KG1 (cell line): ENCODE measurements around the gene HRAS.

Experiments
- DNase-seq: peaks from one replicate; lab custom pipeline; 2025; lab: John Stamatoyannopoulos, UW

HRAS gene

DNA sequence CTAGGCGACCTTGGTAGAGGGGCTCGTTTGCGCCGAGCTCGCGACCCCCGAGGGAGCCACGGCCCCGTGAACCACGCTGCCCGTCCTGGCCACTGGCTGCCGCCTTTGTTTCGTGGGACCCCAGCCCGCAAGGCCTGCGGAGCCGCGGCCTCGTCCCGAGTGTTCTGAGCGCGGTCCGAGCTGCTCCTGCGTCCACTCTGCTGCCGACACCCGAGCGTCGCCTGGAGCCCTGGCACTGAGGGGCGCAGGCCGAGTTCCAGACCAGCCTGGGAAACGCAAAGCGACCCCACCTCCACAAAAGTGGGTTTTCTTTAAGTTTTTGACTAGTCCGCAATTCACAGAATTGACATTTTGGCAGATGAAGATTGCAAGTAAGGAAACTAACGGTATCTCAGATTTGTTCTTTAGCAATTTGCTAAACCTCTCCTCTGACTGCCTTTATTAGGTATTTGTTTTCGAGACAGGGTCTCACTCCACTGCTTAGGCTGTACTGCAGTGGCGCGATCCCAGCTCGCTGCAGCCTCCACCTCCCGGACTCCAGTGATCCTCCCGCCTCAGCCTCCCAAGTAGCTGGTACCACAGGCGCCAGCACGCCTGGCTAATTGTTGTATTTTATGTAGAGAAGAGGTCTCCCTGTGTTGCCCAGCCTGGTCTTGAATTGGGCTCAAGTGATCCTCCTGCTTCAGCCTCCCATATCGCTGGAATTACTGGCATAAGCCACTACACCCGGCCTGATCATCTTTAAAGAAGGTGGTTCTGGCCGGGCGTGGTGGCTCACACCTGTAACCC lies 27.5 kb downstream of the HRAS start:
- DNase-seq, result no peak

DNA sequence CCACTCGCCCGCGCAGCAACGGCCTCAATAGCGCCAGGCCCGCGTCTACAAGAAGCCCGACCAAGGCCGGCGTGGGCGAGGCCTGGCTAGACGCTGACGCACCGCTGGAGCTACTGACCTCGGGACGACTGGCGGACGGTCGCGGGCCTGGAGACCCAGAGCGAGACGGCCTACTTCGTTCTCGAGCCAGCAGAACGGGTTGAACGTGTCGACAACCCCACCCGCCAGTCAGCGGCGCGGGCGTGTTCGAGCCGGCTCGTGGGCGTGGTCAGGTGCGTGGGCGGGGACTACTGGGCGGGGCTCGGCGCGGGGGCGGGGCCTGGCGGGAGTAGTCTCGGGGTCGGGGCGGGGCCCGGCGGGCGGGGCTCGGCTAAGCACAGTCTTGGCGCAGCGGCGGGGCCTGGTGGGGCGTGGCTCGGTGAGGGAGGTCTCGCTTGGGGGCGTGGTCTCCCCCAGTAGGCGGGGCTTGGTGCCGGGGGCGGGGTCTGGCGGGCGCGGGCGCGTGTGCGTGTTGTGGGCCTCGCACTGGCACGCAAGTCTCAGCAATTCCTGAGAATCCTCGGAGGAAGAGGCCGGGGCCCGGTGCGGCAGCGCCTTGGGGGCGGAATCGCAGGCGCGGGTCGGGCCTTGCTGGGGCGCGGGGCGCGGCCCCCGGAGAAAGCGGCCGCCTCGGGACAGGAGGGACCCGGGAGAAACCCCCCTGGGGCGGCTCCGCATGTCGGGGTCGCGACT lies 28.2 kb downstream of the HRAS start, which contains the start of gene RNH1:
TSS of gene RNH1 (minus strand) at position 248 of the 732 bp plus-strand sequence. CDS start 5,080 bp downstream, outside the sequence.
- DNase-seq, result peak; percentile 51

DNA sequence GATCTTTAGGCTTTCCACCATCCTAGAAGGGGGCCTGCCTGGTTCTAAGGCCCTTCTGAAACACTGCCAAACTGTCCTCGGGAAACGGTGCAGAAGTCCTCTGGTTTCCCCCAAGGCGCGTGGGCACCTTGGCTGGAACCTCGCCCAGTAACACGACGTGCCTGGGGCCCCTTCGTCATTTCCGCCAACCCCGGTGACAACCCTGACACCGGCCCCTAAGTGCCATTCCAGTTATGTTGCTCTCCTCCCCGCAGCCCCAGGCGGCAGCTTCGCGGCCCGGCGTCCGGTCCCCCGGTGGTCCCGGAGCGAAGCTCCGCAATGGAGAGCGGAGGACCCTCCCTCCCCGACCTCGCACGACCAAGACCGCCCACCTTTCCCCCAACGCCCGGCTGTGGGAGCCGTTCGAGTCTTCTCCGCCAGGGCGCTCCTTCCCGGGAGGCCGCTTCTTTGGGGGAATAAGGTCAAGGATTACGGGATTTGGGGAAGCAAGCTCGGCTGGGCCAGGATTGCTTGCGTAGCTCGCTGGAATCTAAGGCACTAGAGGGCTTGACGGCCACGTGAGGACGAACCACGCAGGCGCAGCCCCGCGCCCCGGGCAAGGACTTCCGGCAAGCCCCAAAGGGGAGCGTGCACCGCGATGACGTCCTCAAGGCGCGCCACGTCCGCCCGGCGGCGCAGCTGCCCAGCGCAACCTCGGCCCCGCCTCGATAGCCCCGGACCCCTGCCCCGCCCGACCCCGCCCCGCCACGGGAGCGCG lies 29.0 kb downstream of the HRAS start:
- peak; percentile 96 for DNase-seq

DNA sequence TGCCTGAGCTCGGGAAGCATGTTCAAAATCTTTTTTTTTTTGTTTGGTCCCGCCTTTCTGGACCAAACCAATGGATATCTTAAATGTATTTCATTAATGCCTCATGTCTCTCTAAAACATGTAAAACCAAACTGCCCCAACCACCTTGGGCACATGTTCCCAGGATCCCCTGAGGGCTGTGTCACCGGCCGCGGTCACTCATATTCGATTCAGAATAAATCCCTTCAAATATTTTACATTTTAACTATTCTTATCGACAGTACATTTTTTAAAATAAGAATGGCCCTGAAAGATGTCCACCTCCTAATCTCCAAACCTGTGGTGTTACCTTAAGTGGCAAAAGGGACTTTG lies 30.4 kb downstream of the HRAS start:
- no peak for DNase-seq

DNA sequence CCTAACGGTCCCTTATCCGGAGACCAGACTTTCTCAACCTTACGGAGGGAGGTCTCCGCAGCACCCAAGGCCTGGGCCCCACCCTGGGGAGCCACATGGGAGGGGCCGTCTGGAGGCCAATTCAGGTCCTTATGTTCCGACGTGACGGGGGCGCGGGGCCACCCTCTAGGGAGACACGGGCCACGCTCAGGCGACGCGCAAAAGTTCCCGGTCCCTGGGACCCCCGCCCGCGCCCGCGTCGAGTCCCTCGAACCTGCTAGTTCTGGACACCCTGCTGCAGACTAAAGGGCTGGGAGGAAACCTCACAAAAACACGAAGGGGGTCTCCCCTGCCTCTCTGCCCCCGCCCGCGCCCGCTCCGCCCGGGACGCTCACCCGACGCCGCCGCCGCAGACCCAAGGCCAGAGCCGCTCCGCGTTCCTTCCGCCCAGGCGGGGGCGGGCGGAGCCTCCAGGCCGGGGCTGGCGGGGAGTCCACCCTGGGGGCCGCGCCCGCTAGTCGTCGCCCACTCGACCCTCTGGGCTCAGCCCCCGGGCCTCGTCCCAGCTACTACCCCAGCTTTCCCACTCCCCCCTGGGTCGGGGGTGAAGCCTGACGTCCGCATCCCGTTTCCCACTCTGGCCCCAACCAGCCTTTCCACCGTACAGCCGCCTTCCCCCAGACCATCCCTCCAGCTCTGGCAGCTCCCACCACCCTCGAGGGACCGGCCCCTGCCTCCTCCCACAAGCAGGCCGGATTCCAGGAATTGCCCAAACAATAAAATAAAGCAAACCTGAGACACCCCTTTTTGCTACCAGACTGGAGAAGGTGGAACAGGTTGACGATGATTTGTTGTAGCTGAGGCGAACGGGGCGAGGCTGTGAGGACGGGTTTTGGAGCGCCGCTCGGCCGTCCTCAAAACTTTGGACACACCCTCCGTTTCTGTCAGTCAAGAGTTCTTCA lies 31.1 kb downstream of the HRAS start:
- DNase-seq, result no peak

DNA sequence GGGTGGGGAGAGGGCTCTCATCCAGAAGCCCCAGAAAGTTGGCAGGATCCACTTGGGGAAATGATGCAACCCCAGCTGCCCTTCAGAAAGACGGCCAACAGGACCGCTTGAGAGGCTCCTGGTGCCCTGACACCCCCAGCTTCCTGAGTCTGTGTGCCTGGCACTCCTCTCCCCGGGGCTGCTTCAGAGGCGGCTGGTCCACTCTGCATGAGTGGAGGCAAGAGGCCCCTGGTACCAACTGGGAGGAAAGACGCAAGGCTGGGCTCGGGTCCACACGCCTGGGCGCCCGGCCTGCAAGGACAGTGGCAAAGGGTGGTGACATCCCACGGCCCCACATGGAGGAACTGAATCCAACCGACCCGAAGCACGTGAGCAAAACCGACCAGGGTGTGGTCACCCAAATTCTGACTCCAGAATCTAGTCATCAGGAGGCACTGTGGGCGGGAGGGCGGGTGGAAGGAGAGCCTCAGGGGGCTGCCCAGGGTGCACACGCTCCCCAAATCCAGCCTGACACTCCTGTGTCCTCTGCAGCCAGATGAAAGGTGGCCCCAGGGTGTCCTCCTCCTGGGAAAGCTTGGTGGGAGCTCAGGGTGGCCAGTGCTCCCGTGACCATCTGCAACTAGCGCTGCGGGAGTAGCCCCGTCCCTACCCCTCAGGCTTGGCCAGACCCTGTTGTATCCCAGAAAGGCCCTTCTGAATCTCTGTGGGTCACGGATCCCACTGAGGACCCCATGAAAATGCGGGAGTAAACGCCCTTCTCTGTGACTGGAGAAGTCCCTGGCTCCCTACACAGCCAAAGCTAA lies 32.0 kb downstream of the HRAS start:
- DNase-seq, result no peak

DNA sequence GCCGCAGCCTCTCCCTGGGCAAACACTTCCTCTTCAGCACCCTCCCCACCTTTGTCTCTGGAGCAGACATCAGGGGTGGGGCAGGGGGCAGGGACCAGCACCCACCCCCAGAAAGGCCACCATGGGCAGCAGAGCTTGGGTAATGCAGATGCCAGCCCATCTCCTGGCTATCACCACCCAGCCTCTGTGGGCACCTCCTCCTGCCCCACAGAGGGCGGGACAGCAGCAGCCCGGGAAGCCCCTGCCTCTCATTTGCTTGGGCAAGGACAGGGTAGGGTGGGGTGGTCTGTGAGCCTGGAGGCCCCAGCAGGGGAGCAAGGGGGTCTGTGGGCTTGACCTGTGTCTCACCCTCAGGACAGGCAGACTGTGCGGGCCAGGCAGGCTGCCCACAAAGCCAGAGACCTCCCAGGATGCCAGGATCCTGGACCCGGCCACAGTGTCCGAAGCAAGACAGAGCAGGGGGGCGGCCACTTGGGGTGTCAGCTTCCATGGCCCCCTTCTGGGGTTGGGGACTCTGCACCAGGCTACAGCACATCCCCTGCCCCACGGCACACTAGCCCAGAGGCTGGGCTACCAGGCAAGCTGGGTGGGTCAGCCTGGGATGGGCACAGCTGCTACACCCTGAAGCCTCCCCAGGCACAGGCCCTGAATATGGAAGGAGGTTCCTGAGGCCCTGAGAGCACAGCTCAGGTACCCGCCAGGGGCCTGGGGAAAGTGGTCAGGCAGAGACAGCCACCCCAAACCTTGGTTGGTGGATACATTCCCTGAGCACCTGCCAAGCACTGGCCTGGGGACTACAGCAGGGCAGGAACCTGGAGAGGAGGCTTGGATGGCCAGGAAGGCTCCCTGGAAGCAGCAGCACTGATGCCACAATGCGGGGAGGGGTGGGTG lies 32.8 kb downstream of the HRAS start:
- DNase-seq, result no peak

DNA sequence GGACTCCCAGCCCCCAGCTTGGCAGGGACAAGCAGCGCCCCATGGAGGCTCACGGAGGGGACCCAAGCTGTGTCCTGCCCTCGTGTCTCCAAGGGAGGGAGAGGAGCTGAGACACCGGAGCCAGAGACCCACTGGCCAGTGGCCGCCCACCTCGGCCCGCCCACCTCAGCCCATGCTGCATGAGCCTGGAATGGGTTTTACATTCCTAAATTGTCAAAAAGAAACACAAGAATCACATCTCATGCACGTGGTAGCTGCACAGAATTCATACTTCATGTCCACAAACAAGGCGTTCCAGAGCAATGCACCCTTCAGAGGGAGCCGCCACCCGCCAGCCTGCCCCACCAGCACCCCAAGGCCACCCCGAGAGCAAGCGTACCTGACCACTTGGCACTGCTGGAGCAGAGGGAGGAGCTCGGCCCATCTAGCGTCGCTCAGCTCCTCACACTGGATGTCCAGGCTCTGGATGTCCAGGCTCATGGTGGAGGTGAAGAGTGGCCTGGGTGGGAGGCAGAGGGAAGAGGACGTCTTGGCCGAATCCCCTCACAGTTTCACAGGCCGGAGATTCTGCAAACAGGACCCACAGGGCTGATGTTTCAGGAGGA lies 33.6 kb downstream of the HRAS start:
- DNase-seq, result no peak

DNA sequence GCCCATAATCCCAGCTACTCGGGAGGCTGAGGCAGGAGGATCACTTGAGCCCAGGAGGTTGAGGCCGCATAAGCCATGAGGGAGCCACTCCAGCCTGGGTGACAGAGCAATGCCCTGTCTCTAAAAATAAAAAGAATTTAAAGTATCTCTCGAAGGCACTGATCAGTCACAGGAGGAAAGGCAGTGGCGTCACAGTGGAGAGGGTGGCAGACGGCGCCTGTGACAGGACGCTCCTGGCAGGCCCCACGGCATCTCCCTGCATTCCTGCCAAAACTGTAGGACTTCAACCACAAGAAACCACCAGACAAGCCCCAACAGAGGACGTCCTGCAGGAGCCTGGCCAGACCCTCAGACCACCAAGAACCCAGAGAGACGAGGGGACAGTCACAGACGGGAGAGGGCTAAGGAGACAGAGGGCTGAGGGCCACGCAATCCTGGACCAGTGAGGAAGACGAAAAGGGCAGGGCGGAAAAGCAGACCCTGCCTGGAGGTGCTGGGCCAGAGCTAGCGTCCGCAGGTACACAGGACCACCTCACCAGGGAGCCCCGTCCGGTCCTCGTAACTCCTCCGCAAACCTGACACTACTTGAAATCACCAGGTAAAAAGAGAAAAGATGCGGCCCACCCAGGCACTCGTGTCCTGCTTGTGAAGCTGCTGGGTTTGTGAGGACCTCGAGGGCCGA lies 34.2 kb downstream of the HRAS start:
- no peak for DNase-seq

DNA sequence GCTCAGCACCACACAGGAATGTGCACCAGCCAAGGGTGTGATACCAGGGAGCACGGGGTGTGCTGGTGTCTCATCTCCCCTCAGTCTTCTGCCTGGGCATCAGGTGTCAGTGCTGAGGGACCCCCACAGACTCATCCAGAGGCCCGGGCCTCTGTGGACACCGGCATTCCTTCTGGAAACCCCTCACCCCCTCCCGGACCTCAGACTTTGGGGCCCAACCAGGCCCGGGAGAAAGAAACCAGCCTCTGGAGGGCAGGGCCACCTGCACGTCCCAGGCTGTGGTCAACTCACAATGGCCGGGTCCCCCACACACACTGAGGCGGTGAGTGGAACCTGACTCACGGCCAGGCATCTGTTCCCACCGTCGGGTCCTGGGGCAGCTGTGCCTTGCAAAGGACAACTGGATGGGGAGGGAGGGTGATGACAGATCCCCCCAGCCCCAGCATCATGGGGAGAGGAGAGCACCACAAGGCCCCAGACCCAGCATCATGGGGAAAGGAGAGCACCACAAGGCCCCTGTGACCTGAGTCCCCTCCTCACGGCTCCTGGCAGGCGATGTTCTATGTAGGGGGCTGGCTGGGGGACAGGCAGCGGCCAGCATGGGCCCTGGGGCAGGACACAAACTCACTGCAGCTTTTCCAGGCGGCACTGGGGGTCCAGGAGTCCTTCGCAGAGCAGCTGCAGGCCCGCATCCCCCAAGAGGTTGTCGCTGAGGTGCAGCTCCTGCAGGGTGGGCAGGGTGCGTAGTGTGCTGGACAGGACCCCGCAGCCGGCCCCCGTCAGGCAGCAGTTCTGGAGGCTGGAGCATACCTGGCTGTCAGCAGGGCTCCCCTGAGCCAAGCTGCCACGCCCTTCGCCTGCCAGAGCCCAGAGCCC lies 35.9 kb downstream of the HRAS start:
- no peak for DNase-seq

DNA sequence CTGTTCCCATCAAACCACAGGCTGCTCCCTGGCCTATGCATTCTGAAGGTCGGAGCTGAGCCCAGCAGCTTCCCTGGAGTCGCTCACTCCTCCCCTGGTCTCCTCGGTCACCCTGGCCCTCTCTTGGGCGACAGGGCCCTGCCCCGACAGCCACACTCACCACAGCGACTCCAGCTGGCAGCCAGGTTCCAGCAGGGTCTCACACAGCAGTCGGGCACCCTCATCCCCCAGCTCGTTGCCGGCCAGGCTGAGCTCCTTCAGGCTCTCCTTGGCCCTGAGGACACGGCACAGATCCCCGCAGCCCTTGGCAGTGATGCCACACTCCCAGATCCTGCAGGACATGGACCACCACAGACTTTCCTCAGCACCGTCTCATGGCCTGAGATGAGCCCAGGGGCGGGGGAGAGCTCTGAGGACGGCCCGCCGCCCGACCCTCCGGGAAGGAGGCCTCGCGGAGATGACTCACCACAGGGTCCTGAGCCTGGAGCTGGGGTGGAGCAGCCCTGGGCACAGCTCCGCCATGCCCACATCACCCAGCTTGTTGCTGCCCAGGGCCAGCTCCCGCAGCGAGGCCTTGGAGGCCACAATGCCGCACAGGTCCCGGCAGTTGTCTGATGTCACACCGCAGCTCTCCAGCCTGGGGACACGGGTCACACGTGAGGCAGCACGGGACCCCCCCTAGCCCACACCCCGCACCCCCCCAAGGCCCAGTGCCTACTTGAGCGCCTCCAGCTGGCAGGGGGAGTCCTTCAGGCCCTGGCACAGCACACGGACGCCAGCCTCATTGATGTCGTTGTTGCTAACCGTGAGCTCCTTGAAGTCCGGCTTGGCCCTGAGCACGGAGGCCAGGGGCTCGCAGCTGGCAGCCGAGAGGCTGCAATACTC lies 36.8 kb downstream of the HRAS start:
- no peak for DNase-seq

DNA sequence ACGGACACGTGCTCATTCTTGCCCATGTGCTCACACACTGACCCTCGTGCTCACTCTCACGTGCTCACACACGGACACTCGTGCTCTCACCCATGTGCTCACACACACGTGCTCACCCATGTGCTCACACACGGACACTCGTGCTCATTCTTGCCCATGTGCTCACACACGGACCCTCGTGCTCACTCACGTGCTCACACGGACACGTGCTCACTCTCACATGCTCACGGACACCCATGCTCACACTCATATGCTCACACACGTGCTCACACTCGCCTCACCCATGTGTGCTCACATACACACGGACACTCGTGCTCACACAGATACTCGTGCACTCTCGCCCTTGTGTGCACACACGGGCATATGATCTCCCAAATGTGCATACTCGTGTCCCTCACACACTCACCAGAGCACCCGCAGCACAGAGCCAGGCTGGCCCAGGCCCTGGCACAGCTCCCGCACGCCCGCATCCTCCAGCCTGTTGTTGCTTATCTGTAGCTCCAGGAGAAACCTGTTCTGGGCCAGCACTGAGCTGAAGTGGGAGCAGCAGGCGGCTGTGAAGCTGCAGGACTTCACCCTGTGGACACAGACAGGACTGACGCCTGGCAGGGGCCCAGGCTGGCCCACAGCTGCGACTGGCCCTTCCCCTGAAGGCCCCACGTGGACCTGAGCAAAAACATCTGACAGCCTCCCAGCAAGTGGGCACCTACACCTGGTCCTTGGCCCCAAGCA lies 37.6 kb downstream of the HRAS start:
- DNase-seq, result no peak

DNA sequence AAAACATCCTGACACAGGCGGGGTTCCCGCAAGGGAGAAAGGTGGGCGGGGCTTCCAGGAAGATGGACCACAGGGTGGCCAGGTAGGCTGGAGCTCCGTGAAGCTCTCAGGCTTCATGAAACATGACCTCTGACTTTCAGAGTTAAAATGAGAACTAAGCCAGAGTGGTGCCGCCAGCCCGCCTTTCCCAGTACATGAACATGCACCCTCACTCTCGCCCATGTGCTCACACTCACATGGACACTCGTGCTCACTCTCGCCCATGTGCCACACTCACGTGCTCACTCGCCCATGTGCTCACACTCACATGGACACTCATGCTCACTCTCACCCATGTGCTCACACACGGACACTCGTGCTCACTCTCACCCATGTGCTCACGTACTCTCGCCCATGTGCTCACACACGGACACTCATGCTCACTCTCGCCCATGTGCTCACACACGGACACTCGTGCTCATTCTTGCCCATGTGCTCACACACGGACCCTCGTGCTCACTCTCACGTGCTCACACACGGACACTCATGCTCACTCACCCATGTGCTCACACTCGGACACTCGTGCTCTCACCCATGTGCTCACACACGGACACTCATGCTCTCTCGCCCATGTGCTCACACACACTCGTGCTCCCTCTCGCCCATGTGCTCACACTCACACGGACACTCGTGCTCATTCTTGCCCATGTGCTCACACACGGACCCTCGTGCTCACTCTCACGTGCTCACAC lies 38.4 kb downstream of the HRAS start:
- DNase-seq, result no peak

DNA sequence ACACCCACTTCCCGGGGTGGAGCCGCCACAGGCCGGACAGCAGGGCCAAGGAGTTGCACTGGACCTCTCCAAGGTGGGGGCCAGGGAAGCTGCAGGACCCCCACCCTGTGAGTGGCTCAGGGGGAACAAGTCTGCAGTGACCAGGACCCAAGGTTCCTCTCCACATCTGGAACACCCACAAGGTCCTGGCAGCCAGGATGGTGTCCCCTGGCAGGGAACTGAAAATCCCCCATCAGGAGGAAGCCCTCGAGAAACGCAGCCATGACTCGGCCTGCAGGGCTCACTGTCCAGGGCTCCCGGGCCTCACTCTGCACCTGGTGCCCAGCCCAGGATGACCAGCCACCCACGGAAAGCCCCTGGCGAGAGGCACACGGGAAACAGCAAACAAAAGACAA lies 39.8 kb downstream of the HRAS start:
- DNase-seq, result no peak

DNA sequence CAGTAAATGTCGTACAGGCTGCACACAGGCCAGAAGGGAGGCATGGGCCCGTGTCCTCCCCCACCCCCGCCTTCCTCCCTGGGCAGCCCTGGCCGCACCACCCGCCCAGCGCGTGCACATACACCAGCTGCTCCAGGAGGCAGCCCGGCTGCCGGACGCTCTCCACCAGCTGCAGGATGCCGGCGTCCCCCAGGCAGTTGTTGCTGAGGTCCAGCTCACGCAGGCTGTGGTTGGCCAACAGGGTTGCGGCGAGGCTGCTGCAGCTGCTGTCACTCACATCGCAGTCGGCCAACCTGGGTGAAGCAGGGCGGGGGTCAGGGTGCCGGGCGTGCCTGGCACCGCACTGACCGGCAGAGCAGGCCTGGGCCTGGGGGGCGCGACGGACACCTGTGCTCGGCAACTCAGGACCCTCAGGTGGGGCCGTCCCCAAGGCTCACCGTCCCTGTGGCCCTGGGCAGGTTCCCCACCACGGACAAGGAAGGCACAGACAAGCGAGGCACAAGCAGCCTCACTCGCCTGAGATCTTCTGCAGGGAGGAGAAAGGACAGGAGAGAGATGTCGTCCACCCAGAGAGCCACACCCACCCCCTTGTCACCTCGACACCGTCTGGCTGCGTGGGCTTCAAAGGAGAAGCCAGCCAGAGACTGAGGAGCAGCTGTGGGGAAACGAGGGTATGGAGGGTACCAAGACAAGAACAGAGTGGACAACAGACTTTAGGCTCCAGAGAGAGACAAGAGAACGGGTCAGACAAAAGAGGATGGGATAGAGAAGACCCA lies 40.4 kb downstream of the HRAS start:
- no peak for DNase-seq
